ENCODE measurements around the gene FAM227B. TPM values are rescaled to one million over a fixed set of nuclear protein-coding genes. Genes with fewer than 3 reads are reported as not detected.
"Not testable (repeated sequence)": the region's sequence is repeated elsewhere in the genome, so short reads cannot be mapped to it uniquely, and the experiment has no call there.

Gene FAM227B
- polyA plus RNA-seq, 3 donors, result 14.2 to 17.5 (median 14.4) TPM

- no peak for DNase-seq
Measured at GRCh38 chr15:49495993-49496753, 124.4 kb downstream of the FAM227B start.

- DNase-seq, result no peak
Measured at GRCh38 chr15:49494842-49495241, 125.8 kb downstream of the FAM227B start.

- no peak for DNase-seq
Measured at GRCh38 chr15:49492830-49493229, 127.8 kb downstream of the FAM227B start.

DNA sequence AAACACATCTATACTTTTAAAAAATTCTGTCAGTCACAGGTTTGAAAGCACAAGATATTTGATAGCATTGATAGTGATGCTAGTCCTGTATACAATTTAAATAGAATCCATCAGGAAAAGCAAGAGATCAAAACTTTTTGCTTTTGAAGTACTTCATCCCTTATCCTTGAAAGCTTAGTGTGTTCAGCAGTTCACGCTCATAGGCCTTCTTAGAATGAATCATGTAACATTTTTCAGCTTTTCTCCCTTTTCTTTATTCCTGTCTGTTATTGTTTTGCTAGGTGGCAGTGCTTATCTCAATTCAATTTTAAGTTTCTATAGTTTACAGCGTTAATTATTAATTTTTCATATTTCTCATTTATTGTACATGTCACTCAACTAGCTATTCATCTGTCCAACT lies 128.5 kb downstream of the FAM227B start:
- no peak for DNase-seq

DNA sequence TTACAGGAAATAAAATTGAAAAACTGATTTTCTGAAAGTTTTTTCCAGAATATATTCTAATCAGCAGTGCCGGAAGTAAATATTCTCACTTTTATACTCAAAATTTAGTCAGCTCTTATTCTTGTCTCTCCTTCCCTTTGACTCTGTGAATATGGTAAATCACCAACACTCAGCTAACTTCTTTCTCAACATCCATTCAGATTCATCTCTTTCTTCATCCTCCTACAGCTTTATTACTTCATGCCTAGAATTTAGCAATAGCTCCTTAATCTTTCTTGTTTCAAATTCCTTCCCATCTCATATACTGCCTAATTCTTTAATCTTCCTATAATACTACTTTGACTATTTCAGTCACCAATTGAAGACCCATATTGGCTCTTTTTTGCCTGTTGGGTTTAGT lies 129.7 kb downstream of the FAM227B start:
- no peak for DNase-seq

GRCh38 chr15:49485401-49485800 lies 135.2 kb downstream of the FAM227B start:
- DNase-seq, result not testable (repeated sequence)

DNA sequence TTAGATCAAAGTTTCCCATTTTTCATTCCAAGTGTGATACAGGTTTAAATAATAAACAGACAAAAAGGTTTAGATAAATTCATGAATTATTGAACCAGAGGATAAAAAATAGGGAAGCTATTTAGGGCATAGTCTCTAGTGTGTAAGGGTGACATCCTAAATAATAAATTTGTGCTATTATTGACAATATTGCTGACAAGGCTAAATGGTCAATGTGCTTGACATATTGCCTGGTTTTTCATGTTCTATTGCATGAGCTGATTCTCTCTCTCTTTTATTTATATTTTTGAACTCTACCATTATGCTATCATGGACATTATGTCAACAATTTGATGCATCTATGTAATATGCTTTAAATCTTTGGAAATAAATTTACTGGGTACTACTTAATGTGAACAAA lies 141.6 kb downstream of the FAM227B start:
- DNase-seq, result not testable (repeated sequence)

DNA sequence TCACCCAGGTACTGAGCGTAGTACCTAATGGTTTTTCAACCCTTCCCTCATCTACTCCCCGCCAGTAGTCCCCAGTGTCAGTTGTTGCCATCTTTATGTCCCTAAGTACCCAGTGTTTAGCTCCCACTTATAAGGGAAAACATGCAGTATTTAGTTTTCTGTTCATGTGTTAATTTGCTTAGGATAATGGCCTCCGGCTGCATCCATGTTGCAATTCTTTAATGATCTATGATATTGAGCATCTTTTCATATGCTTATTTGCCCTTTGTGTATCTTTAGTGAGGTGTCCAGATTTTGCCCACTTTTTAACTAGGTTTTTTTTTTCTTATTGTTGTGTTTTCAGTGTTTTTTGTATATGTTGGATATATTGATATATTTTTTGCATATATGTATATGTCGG lies 142.6 kb downstream of the FAM227B start:
- not testable (repeated sequence) for DNase-seq

- no peak for DNase-seq
Measured at GRCh38 chr15:49473031-49473430, 147.6 kb downstream of the FAM227B start.

GRCh38 chr15:49472338-49472737 lies 148.3 kb downstream of the FAM227B start:
- no peak for DNase-seq

DNA sequence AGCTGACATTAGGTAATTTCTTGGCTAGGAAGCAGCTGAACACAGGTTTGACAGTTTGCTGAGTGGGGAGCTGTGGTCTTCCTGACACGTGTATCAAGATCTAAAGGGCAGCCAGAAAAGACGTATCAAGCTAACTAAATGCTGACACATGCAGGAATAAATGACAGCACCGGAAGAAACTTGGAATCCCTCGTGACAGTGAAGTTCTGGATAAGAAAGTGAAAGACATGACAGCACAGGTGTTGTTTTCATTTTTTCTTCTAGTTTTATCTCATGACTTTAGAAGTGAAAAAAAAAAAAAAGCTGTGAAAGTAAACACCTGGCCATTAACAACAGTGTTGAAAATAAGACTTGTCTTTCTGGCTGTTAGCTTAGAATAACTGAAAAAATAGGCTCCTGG lies 148.9 kb downstream of the FAM227B start:
- no peak for DNase-seq

- not testable (repeated sequence) for DNase-seq
Measured at GRCh38 chr15:49471248-49471647, 149.4 kb downstream of the FAM227B start.

DNA sequence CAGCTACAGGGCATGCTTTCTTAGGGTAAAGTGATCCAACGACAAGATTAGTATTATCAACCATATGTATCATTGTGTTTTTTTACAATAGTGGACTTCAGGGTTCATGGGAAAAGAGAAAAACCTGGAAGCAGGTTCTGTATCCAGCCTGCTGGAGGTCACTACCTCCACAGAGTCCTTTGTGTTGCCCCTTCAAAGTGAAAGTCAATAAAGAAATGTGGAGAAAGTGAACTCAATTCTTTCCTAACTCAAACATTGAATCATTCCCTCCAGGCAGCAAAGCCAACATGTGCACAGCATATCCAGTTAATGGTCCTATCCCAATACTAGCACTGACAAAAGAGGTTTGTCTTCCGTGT lies 152.2 kb downstream of the FAM227B start:
- DNase-seq, result no peak

DNA sequence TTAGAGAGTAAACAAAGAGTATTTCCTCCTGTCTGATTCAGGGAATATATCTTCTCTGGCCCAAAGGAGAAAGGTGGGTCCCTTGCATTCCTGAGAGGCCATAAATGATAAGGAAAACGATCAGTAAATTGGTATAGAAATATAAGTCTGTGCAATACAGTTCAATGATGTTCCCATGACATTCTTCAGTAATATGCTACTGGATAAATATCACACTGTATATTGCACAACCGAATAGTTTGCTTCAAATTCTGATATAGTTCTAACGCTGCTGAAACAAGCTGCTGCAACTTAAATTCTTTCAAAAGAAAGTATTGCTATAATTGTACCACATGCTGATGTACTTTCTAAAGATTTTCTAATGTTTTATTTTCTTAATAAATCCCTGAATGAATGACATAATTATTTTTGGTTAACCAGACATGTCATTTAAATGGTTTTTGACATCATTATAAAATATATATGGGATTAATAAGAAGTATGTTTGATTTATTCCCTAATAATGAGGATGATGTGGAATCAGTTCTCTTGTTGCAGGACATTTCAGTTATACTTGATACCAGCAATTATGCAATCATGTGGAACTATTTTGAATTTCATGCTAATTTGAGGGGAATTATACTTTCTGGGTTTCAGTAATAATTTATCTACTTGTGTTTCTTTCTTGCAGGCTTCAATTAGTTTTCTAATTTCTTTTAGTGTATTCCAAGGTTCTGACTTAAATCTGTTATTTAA lies 152.7 kb downstream of the FAM227B start:
- no peak for DNase-seq

DNA sequence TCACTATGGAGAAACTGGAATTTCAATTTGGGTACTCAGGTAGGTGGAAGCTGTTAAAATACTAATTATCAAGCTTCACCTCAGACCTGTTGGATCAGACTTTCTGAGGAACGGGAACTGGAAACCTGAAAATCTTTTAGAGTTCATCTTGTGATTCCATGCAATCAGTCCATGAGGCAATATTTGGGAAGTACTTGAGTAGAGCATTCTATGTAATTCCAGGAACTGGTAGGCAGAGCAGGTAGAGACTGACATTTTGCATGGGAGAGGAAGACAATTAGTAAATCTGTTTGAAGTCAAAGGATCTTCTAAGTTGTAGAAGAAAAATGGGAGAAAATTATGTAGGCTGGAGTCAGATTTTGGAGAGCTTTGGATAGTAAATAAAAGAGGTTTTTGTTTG lies 154.5 kb downstream of the FAM227B start:
- DNase-seq, result no peak

- no peak for DNase-seq
Measured at GRCh38 chr15:49464522-49464921, 156.1 kb downstream of the FAM227B start.

- DNase-seq, result no peak
Measured at GRCh38 chr15:49462232-49462844, 158.3 kb downstream of the FAM227B start.

DNA sequence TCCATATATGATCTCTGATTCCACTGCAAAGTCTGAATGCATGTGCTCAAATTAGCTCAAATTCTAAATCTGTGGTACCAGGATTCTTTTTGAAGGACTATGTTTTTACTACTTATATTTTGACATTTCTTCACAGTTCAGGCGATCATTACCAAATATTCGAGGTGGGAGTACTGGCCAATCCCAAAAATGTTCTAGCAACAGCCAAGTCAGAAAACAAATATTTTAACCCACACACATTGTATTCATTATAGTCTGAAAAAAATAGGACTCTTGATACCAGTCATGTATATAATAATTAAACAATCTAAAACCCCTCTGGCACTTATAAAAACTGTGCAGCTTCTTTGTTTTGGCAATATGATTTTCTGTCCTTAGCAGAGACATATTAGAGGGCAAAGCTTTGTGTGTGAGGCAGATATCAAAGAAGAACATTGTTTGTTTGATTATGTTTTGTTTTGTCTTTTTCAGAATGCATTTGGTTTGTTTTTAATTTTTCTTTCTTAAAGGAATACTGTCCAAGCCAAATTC lies 160.1 kb downstream of the FAM227B start:
- DNase-seq, result no peak

DNA sequence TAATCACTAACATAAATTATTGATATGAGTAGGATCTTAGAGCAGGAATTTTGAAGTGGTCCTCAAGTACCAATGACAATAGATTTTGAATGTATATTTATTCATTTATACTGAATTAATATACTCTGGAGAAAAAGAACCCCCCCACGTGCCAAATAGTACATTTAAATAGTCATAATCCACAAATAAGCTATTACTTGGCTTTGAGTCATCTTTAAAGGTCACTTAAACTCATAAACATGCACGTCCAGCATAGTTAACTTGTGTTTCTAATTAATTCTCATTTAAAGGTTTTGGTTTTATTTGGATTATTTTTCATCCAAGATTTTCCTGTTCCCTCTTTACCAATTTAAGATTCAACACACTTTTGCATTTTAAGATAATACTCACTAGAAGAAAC lies 162.5 kb downstream of the FAM227B start:
- no peak for DNase-seq

GRCh38 chr15:49456166-49456565 lies 164.5 kb downstream of the FAM227B start:
- DNase-seq, result no peak

DNA sequence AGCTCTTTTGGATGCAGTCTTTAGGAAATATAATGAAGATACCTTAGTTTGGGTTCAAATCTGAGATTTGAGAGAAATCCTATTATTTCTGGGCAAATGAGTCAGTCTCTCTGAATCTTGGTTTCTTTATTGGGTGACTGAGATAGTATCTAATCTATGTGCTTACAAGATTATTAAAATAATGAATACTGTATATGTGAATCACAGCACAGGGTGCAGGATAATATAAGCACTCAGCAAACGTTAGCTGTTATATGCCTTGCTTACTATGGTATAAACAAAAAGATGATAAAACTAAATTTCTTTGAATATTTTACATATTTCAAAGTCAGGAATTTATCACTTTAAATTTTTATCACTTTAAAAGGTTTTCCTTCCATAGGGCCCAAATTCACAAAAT lies 168.0 kb downstream of the FAM227B start:
- DNase-seq, result no peak

GRCh38 chr15:49441816-49442215 lies 178.8 kb downstream of the FAM227B start:
- no peak for DNase-seq

- DNase-seq, result no peak
Measured at GRCh38 chr15:49441356-49441755, 179.3 kb downstream of the FAM227B start.

Measured in renal pelvis (tissue), 4 donors.